ENCODE data around the gene MYNN.

The MYNN gene

DNA sequence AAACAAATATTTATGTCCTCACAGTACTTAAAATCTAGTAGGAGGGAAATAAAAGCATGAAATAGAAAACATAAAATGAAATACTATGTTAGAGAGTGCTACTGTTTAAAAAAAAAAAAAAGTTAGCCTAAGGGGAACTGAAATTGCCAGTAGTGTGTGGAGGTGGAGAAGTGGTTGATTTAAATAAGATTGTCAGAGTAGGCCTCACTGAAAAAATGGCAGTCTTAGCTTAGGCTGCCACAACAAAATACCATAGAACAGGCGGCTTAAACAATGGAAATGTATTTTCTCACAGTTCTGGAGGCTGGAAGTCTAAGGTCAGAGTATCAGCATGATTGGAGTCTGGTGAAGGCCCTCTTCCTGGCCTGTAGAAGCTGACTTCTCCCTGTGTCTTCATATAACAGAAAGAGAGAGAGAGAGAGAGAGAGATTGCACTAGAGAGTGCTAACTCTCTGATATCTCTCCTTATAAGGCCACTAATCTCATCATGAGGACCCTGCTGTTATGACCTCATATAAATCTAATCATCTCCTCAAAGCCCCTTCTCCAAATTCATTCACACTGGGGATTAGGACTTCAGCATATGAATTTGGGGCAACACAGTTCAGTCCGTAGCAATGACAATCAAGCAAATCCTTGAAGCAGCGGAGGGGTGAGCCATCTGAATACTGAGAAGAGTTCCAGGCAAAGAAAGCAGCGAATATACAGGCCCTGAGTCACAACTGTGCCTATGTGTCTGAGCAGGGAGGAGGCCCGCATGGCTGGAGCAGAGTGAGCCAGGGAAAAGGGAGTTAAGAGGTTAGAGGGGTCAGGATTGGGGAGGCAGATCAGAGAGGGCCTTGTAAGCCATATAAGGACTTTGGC is 63.1 kb downstream of the MYNN start:
- DNase-seq: peak; percentile 10

- DNase-seq: no peak
Observed at GRCh38 chr3:169836942-169837275, 63.7 kb downstream of the MYNN start.

DNA sequence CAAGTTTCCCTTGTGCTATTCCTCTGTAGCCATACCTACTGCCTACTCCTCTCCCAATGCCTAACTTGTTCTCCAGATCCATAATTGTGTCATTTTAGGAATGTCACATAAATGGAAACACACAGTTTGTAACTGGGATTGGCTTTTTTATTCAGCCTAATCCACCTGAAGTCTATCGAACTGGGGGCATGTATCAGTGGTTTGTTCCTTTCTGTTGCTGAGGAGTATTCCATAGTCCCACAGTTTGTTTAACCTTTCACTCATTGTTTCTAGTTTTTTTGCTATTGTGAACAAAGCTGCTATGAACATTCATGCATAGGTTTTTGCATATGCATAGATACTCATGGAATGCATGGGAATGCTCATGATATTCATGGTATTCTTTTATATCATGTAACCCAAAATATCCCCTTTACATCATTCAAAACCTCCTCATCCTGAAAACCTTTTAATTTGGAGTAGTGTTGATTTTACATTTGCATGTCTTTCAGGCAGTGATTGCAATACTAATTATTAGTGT is 65.4 kb downstream of the MYNN start:
- DNase-seq: no peak

Data from HCEC 1CT (cell line).